Uterus (tissue), 4 donors: ENCODE data around the gene CDK5R2. TPM values are rescaled to one million over a fixed set of nuclear protein-coding genes. Genes with fewer than 3 reads are reported as not detected.

ENCODE experiments used
- DNase-seq, 2 donors: peaks; one replicate each; pipeline ENCODE4 v3.0.0-alpha.2; 2019 to 2020
- H3K27ac ChIP-seq, 2 donors: fragments of 200-600 bp; sonication (generic); 1 replicate in 1 of 2; 2 replicates in 1 of 2; pipeline ENCODE4 v1.5.1; 2016 to 2018
- H3K27me3 ChIP-seq, 2 donors: fragments of 200-600 bp; sonication (generic); one replicate each; pipeline ENCODE4 v1.5.1; 2018 to 2019; ENCODE audit warnings: control low read depth in 1 of 2
- H3K36me3 ChIP-seq, 2 donors: fragments of 200-600 bp; sonication (generic); one replicate each; pipeline ENCODE4 v1.5.1; 2019; ENCODE audit warnings: control low read depth in 1 of 2
- H3K4me1 ChIP-seq, 2 donors: fragments of 200-600 bp; sonication (generic); one replicate each; pipeline ENCODE4 v1.5.1; 2018 to 2019; ENCODE audit warnings: control low read depth in 1 of 2
- H3K4me3 ChIP-seq, 2 donors: fragments of 200-600 bp; sonication (generic); 1 replicate in 1 of 2; 2 replicates in 1 of 2; pipeline ENCODE4 v1.5.1; 2018 to 2019; ENCODE audit warnings: mild to moderate bottlenecking in 1 of 2
- H3K9me3 ChIP-seq, 2 donors: fragments of 200-600 bp; sonication (generic); one replicate each; pipeline ENCODE4 v1.5.1; 2019; ENCODE audit warnings: control low read depth in 1 of 2
- POLR2A ChIP-seq, 2 donors: fragments of 450-650 bp; IDR thresholded peaks; one replicate each; pipeline ENCODE4 v1.6.1; 2016; ENCODE audit warnings: antibody characterized with exemption in 2 of 2, mild to moderate bottlenecking in 1 of 2, moderate library complexity in 1 of 2
- intact Hi-C: fragments of 100-400 bp; cut with DNase I; formaldehyde crosslinking; loops from one replicate; pipeline ENCODE4 v1.15.1; 2023; ENCODE audit warnings: low total_unique reads
- microRNA counts, 2 donors: library from miRNA; unstranded; fragments of <30 nt; microRNA quantifications; one replicate each; lab custom pipeline; 2016 to 2017
- microRNA-seq: library from miRNA; unstranded; fragments of <30 nt; microRNA quantifications from one replicate; pipeline ENCODE4, GENCODE V29; 2016; ENCODE audit warnings: borderline microRNAs expressed, borderline replicate concordance
- small RNA-seq: library from RNA; depleted of rRNA; stranded (forward); fragments of <200 nt; gene quantifications from one replicate; pipeline ENCODE3, GENCODE V24; 2016
- total RNA-seq, 4 donors: library from RNA; depleted of rRNA in 3 of 4; stranded (reverse); fragments of >200 nt in 3 of 4; gene quantifications; one replicate each; pipeline versions ENCODE4 v1.1.0 to v1.2.4, GENCODE V29; 2014 to 2023
- TF ChIP-seq, protein P1 (sequence below), 4 experiments: fragments of 200-600 bp in 2 of 4; fragments of 450-650 bp in 2 of 4; sonication (generic) in 2 of 4; IDR thresholded peaks; one replicate each; pipeline ENCODE4 v1.5.1; 2016 to 2019; ENCODE audit warnings: antibody characterized with exemption in 4 of 4, mild to moderate bottlenecking in 2 of 4, moderate library complexity in 1 of 4
- donor health status: DM: yes; HTN: yes; CAD: no.

CDK5R2 gene
- total RNA-seq, 4 donors from 2014 or later, result not detected

DNA sequence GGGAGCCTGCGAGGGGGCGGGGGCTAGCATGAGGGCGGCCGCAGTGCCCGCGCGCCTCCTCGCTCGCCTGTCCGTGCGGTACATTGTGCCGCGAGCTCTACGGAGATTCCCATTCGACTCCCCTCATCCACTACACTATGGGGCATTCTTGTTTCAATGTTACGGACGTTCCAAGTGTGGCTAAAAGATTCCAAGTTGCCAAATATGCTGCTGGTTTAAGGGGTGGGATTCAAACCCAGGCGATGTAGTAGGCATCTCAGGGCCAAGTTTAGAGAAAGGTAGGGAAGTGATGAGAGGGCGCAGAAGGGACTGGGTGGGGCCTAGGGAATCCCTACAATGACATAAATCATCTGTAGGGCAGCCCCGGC, 43.8 kb downstream of the CDK5R2 start:
- TF ChIP-seq, protein P1, sequence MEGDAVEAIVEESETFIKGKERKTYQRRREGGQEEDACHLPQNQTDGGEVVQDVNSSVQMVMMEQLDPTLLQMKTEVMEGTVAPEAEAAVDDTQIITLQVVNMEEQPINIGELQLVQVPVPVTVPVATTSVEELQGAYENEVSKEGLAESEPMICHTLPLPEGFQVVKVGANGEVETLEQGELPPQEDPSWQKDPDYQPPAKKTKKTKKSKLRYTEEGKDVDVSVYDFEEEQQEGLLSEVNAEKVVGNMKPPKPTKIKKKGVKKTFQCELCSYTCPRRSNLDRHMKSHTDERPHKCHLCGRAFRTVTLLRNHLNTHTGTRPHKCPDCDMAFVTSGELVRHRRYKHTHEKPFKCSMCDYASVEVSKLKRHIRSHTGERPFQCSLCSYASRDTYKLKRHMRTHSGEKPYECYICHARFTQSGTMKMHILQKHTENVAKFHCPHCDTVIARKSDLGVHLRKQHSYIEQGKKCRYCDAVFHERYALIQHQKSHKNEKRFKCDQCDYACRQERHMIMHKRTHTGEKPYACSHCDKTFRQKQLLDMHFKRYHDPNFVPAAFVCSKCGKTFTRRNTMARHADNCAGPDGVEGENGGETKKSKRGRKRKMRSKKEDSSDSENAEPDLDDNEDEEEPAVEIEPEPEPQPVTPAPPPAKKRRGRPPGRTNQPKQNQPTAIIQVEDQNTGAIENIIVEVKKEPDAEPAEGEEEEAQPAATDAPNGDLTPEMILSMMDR (IDR thresholded peaks at IDR 0.05), result no peak
- TF ChIP-seq POLR2A (IDR thresholded peaks at IDR 0.05), result no peak
- H3K9me3 ChIP-seq, result no peaks in the 10 kb centered on the region
- no peak overlapping the region for H3K4me3 ChIP-seq
- DNase-seq, result no peak
- H3K27me3 ChIP-seq, result peaks cover 19 to 33% of the 10 kb centered on the region in 2 donors
- intact Hi-C loops, result no loop called here
- H3K36me3 ChIP-seq, result no peaks in the 10 kb centered on the region
- H3K4me1 ChIP-seq, result peaks cover 0 to 18% of the 10 kb centered on the region in 2 donors
- no peak overlapping the region for H3K27ac ChIP-seq

DNA sequence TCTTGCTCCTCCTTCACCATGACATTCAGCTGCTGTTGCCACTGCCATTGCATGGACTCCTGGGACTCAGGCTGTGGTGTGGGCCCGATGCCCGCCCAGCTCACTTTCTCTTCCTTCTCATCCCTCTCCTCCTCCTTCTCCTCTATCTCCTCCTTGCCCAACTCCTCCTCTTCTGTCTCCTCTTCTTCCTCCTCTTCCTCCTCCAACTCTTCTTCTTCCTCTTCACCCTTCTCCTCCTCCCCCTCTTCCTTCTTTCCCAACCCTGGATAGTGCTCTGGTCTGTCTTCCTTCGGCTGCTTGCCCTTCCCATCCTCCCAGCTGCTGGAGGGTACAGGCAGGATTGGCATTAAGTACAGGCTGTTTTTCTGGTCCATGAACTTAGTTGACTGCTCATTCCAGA, 44.5 kb downstream of the CDK5R2 start:
- H3K36me3 ChIP-seq, result no peaks in the 10 kb centered on the region
- H3K27ac ChIP-seq, result no peak overlapping the region
- no peak overlapping the region for H3K4me3 ChIP-seq
- no peak for DNase-seq
- H3K27me3 ChIP-seq, result peaks cover 19 to 33% of the 10 kb centered on the region in 2 donors
- TF ChIP-seq POLR2A (IDR thresholded peaks at IDR 0.05), result no peak
- TF ChIP-seq, protein P1 (IDR thresholded peaks at IDR 0.05), result no peak
- peaks cover 0 to 18% of the 10 kb centered on the region in 2 donors for H3K4me1 ChIP-seq
- H3K9me3 ChIP-seq, result no peaks in the 10 kb centered on the region
- intact Hi-C loops, result no loop called here

DNA sequence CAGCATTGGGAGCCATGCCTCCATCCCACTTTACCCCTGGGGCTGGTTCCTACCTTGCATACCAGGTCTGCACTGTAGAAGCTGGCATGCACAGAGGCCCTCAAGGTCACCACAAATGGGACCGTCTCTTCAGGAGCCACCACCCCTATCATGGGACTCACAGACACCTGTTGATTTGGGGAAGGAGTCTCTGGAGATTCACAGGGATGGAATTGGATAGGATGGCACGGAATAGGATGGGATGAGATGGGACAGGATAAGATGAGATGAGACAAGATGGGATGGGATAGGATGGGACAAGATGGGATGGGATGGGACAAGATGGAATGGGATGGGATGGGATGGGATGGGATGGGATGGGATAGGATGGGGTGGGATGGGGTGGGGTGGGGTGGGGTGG, 49.8 kb downstream of the CDK5R2 start:
- Histone ChIP-seq H3K27me3 (no peaks in the 10 kb centered on the region), H3K9me3 (no peaks in the 10 kb centered on the region), H3K27ac (no peak overlapping the region), H3K4me1 (no peaks in the 10 kb centered on the region), H3K36me3 (no peaks in the 10 kb centered on the region), H3K4me3 (no peak overlapping the region)
- no peak for TF ChIP-seq POLR2A (IDR thresholded peaks at IDR 0.05)
- TF ChIP-seq, protein P1 (IDR thresholded peaks at IDR 0.05), result no peak
- intact Hi-C loops, result no loop called here
- no peak for DNase-seq

DNA sequence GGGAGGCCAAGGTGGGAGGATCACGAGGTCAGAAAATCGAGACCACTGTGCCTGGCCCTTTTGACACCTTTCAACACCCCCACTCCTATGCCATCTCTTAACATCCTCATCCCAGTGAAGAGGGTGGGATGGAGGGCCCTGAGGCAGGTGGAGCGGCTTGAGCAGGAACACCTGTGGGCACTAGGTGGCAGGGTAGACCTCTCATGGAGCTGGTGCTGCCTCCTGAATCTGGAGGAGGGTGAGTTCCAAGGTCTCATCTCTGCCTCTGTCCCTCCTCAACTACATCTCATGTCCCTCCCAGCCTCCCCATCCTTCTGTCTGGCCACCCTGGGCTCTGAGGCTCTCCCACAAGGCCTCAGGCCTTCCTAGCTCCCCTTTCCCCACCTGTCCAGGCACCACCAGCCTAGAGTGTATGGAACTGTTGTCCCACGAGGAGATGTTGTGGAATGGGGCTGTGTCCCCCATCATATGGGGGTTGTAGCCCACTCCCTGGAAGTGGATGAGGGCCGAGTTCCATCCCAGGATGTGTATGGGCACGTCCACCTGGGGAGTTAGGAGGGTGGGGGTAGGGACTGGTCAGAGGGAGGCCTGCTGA, 50.8 kb downstream of the CDK5R2 start:
- no peak for DNase-seq
- TF ChIP-seq POLR2A (IDR thresholded peaks at IDR 0.05), result no peak
- TF ChIP-seq, protein P1 (IDR thresholded peaks at IDR 0.05), result no peak
- H3K9me3 ChIP-seq, result no peaks in the 10 kb centered on the region
- H3K36me3 ChIP-seq, result no peaks in the 10 kb centered on the region
- no peak overlapping the region for H3K27ac ChIP-seq
- intact Hi-C loops, result no loop called here
- H3K4me3 ChIP-seq, result no peak overlapping the region
- H3K4me1 ChIP-seq, result no peaks in the 10 kb centered on the region
- H3K27me3 ChIP-seq, result no peaks in the 10 kb centered on the region

DNA sequence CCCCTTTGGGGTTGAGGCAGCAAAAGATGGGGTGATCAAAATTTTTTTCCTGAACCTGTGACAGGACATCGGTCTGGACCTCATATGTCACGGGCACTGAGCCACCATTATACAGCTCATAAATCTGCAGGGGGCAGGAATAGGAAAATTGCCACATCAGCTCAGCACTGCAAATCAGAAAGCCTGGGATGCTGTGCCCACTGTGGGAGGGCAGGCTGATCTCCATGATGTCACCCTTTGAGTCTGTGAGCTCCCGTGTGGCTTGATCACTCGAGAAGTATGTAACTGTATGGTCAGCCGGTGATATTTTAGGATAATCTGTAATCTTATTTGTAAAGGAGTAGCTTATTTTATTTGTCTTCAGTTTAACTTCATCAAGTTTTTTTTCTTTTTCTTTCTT, 51.4 kb downstream of the CDK5R2 start:
- Histone ChIP-seq H3K4me3 (no peak overlapping the region), H3K9me3 (no peaks in the 10 kb centered on the region), H3K36me3 (no peaks in the 10 kb centered on the region), H3K4me1 (no peaks in the 10 kb centered on the region), H3K27ac (no peak overlapping the region), H3K27me3 (no peaks in the 10 kb centered on the region)
- intact Hi-C loops, result no loop called here
- DNase-seq, result no peak
- TF ChIP-seq, protein P1 (IDR thresholded peaks at IDR 0.05), result no peak
- TF ChIP-seq POLR2A (IDR thresholded peaks at IDR 0.05), result no peak

MicroRNAs encoded within 50 kb of the gene (microRNA counts, 767-probe panel; counts per million panel counts)
- microRNA hsa-miR-375 (lab: Ali Mortazavi, UCI), result 0 counts per million in 2 donors

Small RNA genes lying within 50 kb of the gene (microRNA-seq; reads per million reads assigned to microRNA genes)
- gene MIR375, result 228 reads per million, percentile 67 among the genes with 10 or more reads in this experiment

Small RNA genes lying within 50 kb of the gene (small RNA-seq; reads per million reads assigned to genes)
- 1.3 reads per million, percentile 61 among the genes with 10 or more reads in this experiment for gene MIR375
- not detected for gene RNU6-642P

Other genes starting within 250 kb of the CDK5R2 start
- gene TTLL4, start 248.8 kb upstream of the CDK5R2 start, total RNA-seq, result 100 to 1,000 TPM in 1 of 4 donors, 10 to 100 TPM in 3; 13.1 to 117 (median 25.7) TPM
- 10 to 100 TPM in 2 of 4 donors, 1 to 10 TPM in 2; 4.1 to 15.7 (median 8.7) TPM for gene CYP27A1, start 177.5 kb upstream of the CDK5R2 start, total RNA-seq
- gene PRKAG3, start 127.9 kb upstream of the CDK5R2 start, total RNA-seq, result not detected
- 1 to 10 TPM in 3 of 4 donors, not detected in 1; 1.0 to 2.1 (median 1.9) TPM for gene WNT6, start 99.9 kb upstream of the CDK5R2 start, total RNA-seq
- gene WNT10A, start 78.8 kb upstream of the CDK5R2 start, total RNA-seq, result under 1 TPM in 2 of 4 donors, not detected in 2; 0.15 to 0.97 TPM
- not detected for gene FEV, start 25.5 kb downstream of the CDK5R2 start, total RNA-seq
- gene CRYBA2, start 33.8 kb downstream of the CDK5R2 start, total RNA-seq, result not detected
- gene CFAP65, start 81.8 kb downstream of the CDK5R2 start, total RNA-seq, result 1 to 10 TPM in 3 of 4 donors, under 1 TPM in 1; 0.21 to 3.5 (median 1.9) TPM
- gene IHH, start 101.3 kb downstream of the CDK5R2 start, total RNA-seq, result under 1 TPM in 1 of 4 donors, not detected in 3; 0.83 TPM
- 100 to 1,000 TPM in 1 of 4 donors, 10 to 100 TPM in 3; 15.0 to 162 (median 18.1) TPM for gene NHEJ1, start 201.1 kb downstream of the CDK5R2 start, total RNA-seq
- gene SLC23A3, start 210.4 kb downstream of the CDK5R2 start, total RNA-seq, result 1 to 10 TPM in 2 of 4 donors, under 1 TPM in 1, not detected in 1; 0.26 to 8.1 (median 1.8) TPM
- 10 to 100 TPM in 3 of 4 donors, 1 to 10 TPM in 1; 3.1 to 56.2 (median 35.8) TPM for gene CNPPD1, start 217.3 kb downstream of the CDK5R2 start, total RNA-seq
- gene RETREG2, start 218.6 kb downstream of the CDK5R2 start, total RNA-seq, result 100 to 1,000 TPM in 1 of 4 donors, 10 to 100 TPM in 3; 18.2 to 216 (median 74.9) TPM
- gene ZFAND2B, start 247.1 kb downstream of the CDK5R2 start, total RNA-seq, result 100 to 1,000 TPM in 1 of 4 donors, 10 to 100 TPM in 3; 21.7 to 212 (median 45.2) TPM